GM12875 (cell line): ENCODE data around the gene ADTRP.

Experiments used
- H3K4me3 ChIP-seq: one replicate; pipeline ENCODE4 v1.5.1; 2011; ENCODE audit warnings: low read depth, low read length, control low read depth
- CTCF ChIP-seq: IDR thresholded peaks from 2 replicates; pipeline ENCODE4 v1.5.1; 2011; ENCODE audit warnings: low read depth, mild to moderate bottlenecking, control low read depth, inconsistent platforms, low read length, moderate library complexity, borderline replicate concordance; ENCODE audit not compliant: insufficient read depth

ADTRP gene

GRCh38 chr6:11727346-11727997, 51.1 kb downstream of the ADTRP start:
- H3K4me3 ChIP-seq = no peak overlapping the region
- TF ChIP-seq CTCF = no peak

GRCh38 chr6:11724286-11724685, 54.3 kb downstream of the ADTRP start:
- H3K4me3 ChIP-seq = no peak overlapping the region
- no peak for TF ChIP-seq CTCF

GRCh38 chr6:11722805-11723631, 55.6 kb downstream of the ADTRP start:
- H3K4me3 ChIP-seq = peak overlapping the region; percentile 23
- no peak for TF ChIP-seq CTCF

- TF ChIP-seq CTCF = no peak
- H3K4me3 ChIP-seq = no peak overlapping the region
Measured at GRCh38 chr6:11722220-11722619, 56.4 kb downstream of the ADTRP start.

- TF ChIP-seq CTCF = no peak
- no peak overlapping the region for H3K4me3 ChIP-seq
Measured at GRCh38 chr6:11718463-11718862, 60.1 kb downstream of the ADTRP start.

- no peak for TF ChIP-seq CTCF
- H3K4me3 ChIP-seq = no peak overlapping the region
Measured at GRCh38 chr6:11718031-11718430, 60.6 kb downstream of the ADTRP start.
